Upper lobe of right lung (tissue), 1 donor: ENCODE measurements around the gene ZNF674. TPM values are rescaled to one million over a fixed set of nuclear protein-coding genes. Genes with fewer than 3 reads are reported as not detected.
A peak's percentile ranks its signal among the peaks of the same experiment; 100 is the strongest.
"Not testable (repeated sequence)": the region's sequence is repeated elsewhere in the genome, so short reads cannot be mapped to it uniquely, and the experiment has no call there.

ENCODE experiments used
- ATAC-seq: fragments of 200-7000 bp; cut with Tn5 transposase; one replicate; pipeline ENCODE4 v1.9.1; 2020; ENCODE audit warnings: mild to moderate bottlenecking, moderate library complexity
- DNase-seq: peaks from one replicate; pipeline ENCODE4 v3.0.0-alpha.2; 2020
- H3K27ac ChIP-seq: fragments of 200-600 bp; one replicate; pipeline ENCODE4 v1.8.0; 2022
- H3K27me3 ChIP-seq: fragments of 200-600 bp; one replicate; pipeline ENCODE4 v1.8.0; 2022; ENCODE audit warnings: mild to moderate bottlenecking
- H3K36me3 ChIP-seq: fragments of 200-600 bp; one replicate; pipeline ENCODE4 v1.8.0; 2022
- H3K4me1 ChIP-seq: fragments of 200-600 bp; one replicate; pipeline ENCODE4 v1.8.0; 2022
- H3K4me3 ChIP-seq: fragments of 200-600 bp; one replicate; pipeline ENCODE4 v1.8.0; 2022; ENCODE audit warnings: mild to moderate bottlenecking
- H3K9me3 ChIP-seq: fragments of 200-600 bp; one replicate; pipeline ENCODE4 v1.8.0; 2022
- intact Hi-C: fragments of 100-400 bp; cut with DNase I; formaldehyde crosslinking; loops from one replicate; pipeline ENCODE4 v1.11.0; 2022
- total RNA-seq: library from RNA; stranded (reverse); fragmentation: NEBNext Ultra II Directional; extraction: Animal tissue kit (Norgen Biotek cat#: 25700); gene quantifications from one replicate; pipeline ENCODE4 v1.2.1, GENCODE V29; 2021
- TF ChIP-seq, protein P1 (sequence below): fragments of 200-600 bp; IDR thresholded peaks from one replicate; pipeline ENCODE4 v1.8.0; 2022; ENCODE audit warnings: antibody characterized with exemption
- donor health status: DM: no; HTN: yes; CAD: no; lungs with severe emphysema.

The ZNF674 gene
- total RNA-seq, 1 donor from 2014 or later = 5.9 TPM

DNA sequence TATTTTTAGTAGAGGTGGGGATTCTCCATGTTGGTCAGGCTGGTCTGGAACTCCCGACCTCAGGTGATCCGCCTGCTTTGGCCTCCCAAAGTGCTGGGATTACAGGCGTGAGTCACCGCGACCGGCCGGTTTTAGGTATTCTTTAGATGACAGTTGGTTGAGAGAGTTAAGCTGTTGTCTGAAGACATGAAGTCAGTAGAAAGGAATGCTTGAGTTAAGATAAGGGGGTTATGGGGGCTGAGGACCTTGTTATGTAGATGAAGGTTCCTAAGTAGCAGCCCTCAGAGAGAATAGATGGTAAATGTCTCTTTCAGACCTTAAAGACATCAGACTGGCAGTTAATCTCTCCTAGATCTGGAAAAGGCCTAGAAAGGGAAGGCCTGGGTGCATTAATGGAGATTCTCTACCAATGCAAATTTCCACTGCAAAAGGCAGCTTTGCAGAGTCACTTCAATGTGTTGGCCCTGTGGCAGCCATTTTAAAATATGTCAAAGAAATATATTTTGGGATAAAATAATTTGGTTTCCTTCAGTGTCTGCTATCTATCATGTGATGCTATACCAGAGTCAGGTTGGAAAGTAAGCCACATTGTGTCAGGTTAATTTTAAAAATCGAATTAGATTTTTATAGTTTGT lies 6.4 kb upstream of the ZNF674 start:
- intact Hi-C loops = no loop called here

DNA sequence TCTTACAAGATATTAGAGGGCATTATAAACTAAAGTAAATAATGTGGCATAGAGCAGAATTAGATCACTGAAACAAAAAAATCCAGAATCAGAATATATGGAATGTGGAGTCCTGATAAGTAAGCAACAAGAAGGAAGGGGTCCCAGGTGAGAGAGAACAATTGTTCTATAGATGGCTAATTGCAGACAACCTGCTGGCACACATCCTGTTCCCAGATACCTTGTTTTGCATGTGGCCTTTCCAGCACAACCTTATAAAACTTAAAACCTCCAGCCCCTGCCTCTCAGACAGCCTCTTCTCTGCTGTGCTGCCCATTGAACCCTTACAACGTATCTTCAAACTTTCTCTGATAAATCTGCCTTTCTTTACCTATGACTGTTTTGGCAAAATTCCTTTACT lies 4.7 kb upstream of the ZNF674 start:
- ATAC-seq = no peak
- H3K4me3 ChIP-seq = no peak overlapping the region
- TF ChIP-seq, protein P1, sequence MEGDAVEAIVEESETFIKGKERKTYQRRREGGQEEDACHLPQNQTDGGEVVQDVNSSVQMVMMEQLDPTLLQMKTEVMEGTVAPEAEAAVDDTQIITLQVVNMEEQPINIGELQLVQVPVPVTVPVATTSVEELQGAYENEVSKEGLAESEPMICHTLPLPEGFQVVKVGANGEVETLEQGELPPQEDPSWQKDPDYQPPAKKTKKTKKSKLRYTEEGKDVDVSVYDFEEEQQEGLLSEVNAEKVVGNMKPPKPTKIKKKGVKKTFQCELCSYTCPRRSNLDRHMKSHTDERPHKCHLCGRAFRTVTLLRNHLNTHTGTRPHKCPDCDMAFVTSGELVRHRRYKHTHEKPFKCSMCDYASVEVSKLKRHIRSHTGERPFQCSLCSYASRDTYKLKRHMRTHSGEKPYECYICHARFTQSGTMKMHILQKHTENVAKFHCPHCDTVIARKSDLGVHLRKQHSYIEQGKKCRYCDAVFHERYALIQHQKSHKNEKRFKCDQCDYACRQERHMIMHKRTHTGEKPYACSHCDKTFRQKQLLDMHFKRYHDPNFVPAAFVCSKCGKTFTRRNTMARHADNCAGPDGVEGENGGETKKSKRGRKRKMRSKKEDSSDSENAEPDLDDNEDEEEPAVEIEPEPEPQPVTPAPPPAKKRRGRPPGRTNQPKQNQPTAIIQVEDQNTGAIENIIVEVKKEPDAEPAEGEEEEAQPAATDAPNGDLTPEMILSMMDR = no peak
- H3K4me1 ChIP-seq = peaks cover 13% of the 10 kb centered on the region
- no peaks in the 10 kb centered on the region for H3K36me3 ChIP-seq
- intact Hi-C loops = no loop called here
- no peaks in the 10 kb centered on the region for H3K27me3 ChIP-seq
- DNase-seq = no peak
- H3K9me3 ChIP-seq = no peaks in the 10 kb centered on the region
- H3K27ac ChIP-seq = no peak overlapping the region

More for the DNA sequence above, 6.4 kb upstream of the ZNF674 start:
- ATAC-seq (no peak), DNase-seq (no peak)
- H3K9me3 ChIP-seq = no peaks in the 10 kb centered on the region
- TF ChIP-seq, protein P1 = no peak
- peaks cover 7% of the 10 kb centered on the region for H3K4me1 ChIP-seq
- no peak overlapping the region for H3K27ac ChIP-seq
- no peaks in the 10 kb centered on the region for H3K36me3 ChIP-seq
- H3K4me3 ChIP-seq = no peak overlapping the region
- no peaks in the 10 kb centered on the region for H3K27me3 ChIP-seq

- H3K4me1 ChIP-seq = peaks cover 13% of the 10 kb centered on the region
- no peaks in the 10 kb centered on the region for H3K9me3 ChIP-seq
- no peak overlapping the region for H3K4me3 ChIP-seq
- H3K27ac ChIP-seq = no peak overlapping the region
- ATAC-seq (no peak), DNase-seq (no peak)
- intact Hi-C loops = no loop called here
- H3K27me3 ChIP-seq = no peaks in the 10 kb centered on the region
- TF ChIP-seq, protein P1 = no peak
- H3K36me3 ChIP-seq = no peaks in the 10 kb centered on the region
Observed at GRCh38 chrX:46547857-46548256, 2.6 kb upstream of the ZNF674 start.

GRCh38 chrX:46544527-46544926 lies 694 bp downstream of the ZNF674 start:
- H3K9me3 ChIP-seq, H3K27me3 ChIP-seq, DNase-seq, H3K36me3 ChIP-seq, ATAC-seq, intact Hi-C loops: not testable (repeated sequence)
- Histone ChIP-seq H3K27ac (peak overlapping the region; percentile 80), H3K4me1 (peaks cover 13% of the 10 kb centered on the region), H3K4me3 (peak overlapping the region; percentile 72)

GRCh38 chrX:46543441-46543840 lies 1.8 kb downstream of the ZNF674 start:
- ATAC-seq (no peak), DNase-seq (no peak)
- Histone ChIP-seq H3K4me1 (peaks cover 13% of the 10 kb centered on the region), H3K36me3 (no peaks in the 10 kb centered on the region), H3K4me3 (no peak overlapping the region), H3K9me3 (no peaks in the 10 kb centered on the region), H3K27me3 (no peaks in the 10 kb centered on the region), H3K27ac (no peak overlapping the region)
- intact Hi-C loops = no loop called here
- TF ChIP-seq, protein P1 = no peak

DNA sequence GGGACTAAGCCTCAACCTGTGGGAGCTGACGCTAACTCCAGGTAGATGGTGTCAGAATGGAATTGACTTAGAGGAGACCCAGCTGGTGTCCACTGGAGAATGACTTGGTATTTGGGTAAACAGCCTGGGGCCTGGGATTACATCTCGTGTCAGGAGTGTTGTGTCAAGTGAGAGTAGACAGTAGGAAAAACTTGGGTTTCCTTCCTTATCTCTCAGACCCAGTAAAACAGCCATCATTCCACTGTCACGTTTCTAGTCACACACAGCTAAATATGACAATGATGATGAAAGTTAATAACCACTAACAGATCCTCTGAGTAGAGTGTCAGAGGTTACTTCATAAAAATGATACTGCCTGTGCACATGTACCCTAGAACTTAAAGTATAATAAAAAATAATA lies 13.8 kb downstream of the ZNF674 start:
- intact Hi-C loops = no loop called here
- ATAC-seq (no peak), DNase-seq (no peak)
- Histone ChIP-seq H3K27ac (no peak overlapping the region), H3K36me3 (no peaks in the 10 kb centered on the region), H3K4me1 (no peaks in the 10 kb centered on the region), H3K27me3 (no peaks in the 10 kb centered on the region), H3K9me3 (no peaks in the 10 kb centered on the region), H3K4me3 (no peak overlapping the region)
- TF ChIP-seq, protein P1 = no peak

- H3K27ac ChIP-seq, H3K27me3 ChIP-seq, DNase-seq, H3K36me3 ChIP-seq, H3K4me1 ChIP-seq, H3K9me3 ChIP-seq, intact Hi-C loops, ATAC-seq, H3K4me3 ChIP-seq: not testable (repeated sequence)
Observed at GRCh38 chrX:46530404-46530908, 14.8 kb downstream of the ZNF674 start.

GRCh38 chrX:46529740-46530403 lies 15.3 kb downstream of the ZNF674 start:
- H3K36me3 ChIP-seq, ATAC-seq, H3K27ac ChIP-seq, H3K9me3 ChIP-seq, H3K27me3 ChIP-seq, intact Hi-C loops, DNase-seq, H3K4me3 ChIP-seq, H3K4me1 ChIP-seq: not testable (repeated sequence)

- DNase-seq, ATAC-seq, H3K4me1 ChIP-seq, H3K4me3 ChIP-seq, H3K27ac ChIP-seq, H3K9me3 ChIP-seq, intact Hi-C loops, H3K36me3 ChIP-seq, H3K27me3 ChIP-seq: not testable (repeated sequence)
Observed at GRCh38 chrX:46528640-46529039, 16.6 kb downstream of the ZNF674 start.
